GM19043 (cell line): Measurements from ENCODE around the gene EIF4G2.
"Not testable (repeated sequence)": the region's sequence is repeated elsewhere in the genome, so short reads cannot be mapped to it uniquely, and the experiment has no call there.

Experiments
- ATAC-seq: cut with Tn5 transposase; IDR thresholded peaks from one replicate; pipeline ENCODE4 v1.9.1; 2021; ENCODE audit warnings: low read depth; ENCODE audit not compliant: unreplicated experiment

The EIF4G2 gene

GRCh38 chr11:10808553-10809372 is at the start of gene EIF4G2:
Gene EIF4G2 (minus strand): TSS chr11:10808926.
- peak; percentile 86 for ATAC-seq

- ATAC-seq: peak; percentile 93
These were observed 49.1 kb upstream of the EIF4G2 start, which contains the start of gene ZBED5 for GRCh38 chr11:10857709-10858438. Gene ZBED5 (minus strand): TSS chr11:10858053. CDS start chr11:10854945, 3,108 bp downstream.

DNA sequence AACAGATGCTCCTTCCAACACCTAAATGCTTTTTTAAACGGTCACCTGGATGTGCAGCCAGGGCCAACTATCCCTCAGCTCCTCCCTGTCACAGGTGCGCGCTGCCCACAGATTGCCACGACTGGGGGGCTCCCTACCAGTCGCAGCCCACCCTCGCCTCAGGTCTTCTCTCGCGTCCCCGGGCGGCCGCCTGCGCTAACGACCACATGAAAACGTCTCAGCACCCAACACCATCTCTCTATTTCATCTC is 48.7 kb upstream of the EIF4G2 start:
- ATAC-seq: peak; percentile 6

DNA sequence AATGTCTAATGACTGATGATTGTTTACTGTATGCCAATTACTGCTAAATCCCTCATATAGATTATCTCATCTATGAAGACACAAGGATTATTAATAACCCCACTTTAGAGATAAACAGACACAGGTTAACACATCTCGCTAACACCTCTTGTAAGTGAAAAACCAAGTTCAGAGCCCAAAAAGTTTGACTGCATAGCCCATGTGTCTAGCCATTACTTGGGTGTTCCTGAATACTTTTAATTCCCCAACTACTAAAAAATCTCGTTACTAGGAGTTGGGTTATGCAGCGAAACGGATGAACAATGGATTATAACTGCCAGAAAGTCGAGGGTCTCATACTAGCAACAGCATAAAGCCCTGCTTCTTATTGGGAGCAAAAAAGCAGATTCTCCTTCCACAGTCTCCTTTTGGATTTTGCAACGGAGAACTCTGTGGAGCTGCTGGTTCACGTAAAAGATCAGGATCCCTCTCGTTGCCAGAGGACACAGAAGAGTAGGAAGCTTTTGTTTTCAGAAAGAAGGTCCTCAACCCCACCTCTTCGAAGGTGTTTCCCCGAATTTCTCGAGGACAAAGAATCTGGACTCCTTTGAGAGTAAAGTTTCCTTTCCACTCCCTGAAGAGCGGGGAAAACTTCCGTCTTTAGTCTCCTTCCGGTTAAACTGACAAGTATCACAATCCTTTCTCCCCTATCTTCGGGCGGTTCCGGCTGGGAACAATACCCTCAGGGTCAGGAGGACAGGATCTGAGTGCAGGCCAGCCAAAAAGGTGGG is 48.1 kb upstream of the EIF4G2 start:
- no peak for ATAC-seq

DNA sequence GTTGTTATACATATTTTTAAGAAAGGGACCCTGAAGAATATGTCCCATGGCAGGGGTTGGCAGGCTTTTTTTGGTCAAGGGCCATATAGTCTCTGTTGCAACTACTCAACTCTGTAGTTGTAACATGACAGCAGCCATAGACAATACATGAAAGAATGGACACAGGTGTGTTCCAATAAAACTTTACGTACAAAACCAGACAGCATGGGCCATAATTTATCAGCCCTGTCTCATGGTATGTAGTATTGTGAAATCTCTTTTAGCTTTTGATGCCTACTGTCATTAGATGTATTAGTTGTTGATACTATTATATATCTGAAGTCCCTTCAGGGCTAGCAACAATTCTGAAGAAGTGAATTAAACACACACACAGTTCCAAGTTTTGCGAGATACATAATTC is 46.6 kb upstream of the EIF4G2 start:
- ATAC-seq: no peak

- ATAC-seq: no peak
These were observed 39.5 kb upstream of the EIF4G2 start for GRCh38 chr11:10847960-10848860.

DNA sequence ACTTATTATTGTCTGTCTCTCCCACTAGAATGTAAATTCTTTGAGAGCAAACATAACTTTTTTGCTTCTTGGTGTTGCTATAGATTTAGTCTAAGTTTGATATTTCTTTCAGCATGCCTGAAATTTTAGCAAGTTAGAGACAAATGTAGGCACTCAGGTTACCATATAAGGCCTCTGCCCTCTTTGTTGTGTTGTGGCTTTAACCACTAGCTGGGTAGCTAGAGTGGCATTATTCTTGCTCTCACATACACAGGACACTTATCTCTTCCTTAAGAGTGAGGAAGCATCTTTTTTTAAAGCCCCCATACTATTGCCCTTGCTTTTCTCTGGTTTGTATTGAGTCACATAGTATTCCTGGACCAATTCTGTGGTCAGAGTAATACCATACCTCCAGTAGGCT is 37.9 kb upstream of the EIF4G2 start:
- ATAC-seq: no peak

GRCh38 chr11:10845589-10845988 is 36.9 kb upstream of the EIF4G2 start:
- ATAC-seq: no peak

GRCh38 chr11:10844796-10845195 is 36.1 kb upstream of the EIF4G2 start:
- ATAC-seq: no peak

DNA sequence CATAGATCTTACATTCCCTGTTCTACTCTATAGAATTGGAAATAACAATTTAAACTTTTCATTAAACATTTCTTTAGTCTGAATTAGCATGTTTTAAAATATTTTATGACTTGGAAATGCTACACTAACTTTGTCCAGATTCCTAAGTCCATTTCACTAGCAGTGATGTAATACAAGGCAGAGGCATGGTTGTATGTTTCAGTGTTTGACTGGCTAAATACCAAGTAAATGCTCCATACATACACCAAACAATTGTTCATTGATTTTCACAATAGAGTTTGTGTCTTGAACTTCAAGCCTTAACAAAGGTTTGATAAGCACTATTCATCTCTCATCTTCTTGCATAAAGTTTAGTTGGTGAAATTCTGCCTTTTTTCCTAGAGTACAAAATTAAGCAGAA is 35.6 kb upstream of the EIF4G2 start:
- ATAC-seq: no peak

GRCh38 chr11:10838881-10839280 is 30.2 kb upstream of the EIF4G2 start:
- no peak for ATAC-seq

DNA sequence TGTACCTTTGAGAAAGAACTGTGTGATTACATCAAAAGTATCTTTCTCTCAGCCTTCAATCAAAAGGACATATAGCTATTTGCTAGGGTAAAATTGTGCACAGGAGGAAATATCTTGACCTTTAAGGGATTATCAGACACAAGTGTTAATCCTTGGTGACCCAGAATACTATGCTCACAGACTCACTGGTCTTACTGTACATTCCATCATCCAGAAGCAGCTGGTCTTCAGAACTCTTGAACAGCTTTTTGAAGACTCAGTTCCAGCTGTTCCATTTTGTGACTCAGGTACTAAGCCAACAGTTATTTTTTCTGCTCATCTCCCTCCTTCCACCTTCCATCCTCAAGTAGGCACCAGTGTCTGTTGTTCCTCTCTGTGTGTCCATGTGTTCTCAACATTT is 29.4 kb upstream of the EIF4G2 start:
- ATAC-seq: no peak

DNA sequence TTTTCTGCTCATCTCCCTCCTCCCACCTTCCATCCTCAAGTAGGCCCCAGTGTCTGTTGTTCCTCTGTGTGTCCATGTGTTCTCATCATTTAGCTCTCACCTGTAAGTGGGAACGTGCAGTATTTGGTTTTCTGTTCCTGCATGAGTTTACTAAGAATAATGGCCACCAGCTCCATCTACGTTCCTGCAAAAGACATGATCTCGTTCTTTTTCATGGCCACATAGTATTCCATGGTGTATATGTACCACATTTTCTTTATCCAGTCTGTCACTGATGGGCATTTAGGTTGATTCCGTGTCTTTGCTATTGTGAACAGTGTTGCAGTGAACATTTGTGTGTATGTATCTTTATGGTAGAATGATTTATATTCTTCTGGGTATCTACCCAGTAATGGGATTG is 28.2 kb upstream of the EIF4G2 start:
- not testable (repeated sequence) for ATAC-seq

DNA sequence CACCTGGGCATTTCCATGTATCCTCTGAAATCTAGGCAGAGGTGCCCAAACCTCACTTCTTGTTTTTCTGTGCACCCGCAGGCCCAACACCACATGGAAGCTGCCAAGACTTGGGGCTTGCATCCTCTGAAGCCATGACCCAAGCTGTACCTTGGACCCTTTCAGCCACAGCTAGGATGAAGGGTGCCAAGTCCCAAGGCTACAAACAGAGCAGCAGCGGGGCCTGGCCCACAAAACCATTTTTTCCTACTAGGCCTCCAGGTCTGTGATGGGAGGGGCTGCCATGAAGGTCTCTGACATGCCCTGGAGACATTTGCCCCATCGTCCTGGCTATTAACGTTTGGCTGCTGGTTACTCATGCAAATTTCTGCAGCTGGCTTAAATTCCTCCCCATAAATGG is 20.4 kb upstream of the EIF4G2 start:
- no peak for ATAC-seq

DNA sequence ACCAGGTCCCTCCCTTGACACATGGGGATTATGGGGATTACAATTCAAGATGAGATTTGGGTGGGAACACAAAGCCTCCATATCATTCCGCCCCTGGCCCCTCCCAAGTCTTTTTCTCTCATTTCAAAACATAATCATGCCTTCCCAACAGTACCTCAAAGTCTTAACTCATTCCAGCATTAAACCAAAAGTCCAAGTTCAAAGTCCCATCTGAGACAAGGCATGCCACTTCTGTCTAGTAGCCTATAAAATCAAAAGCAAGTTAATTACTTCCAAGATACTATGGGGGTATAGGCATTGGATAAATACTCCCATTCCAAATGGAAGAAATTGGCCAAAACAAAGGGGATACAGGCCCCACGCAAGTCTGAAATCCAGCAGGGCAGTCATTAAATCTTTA is 19.7 kb upstream of the EIF4G2 start:
- ATAC-seq: no peak

GRCh38 chr11:10824888-10825287 is 16.2 kb upstream of the EIF4G2 start:
- ATAC-seq: peak; percentile 78

DNA sequence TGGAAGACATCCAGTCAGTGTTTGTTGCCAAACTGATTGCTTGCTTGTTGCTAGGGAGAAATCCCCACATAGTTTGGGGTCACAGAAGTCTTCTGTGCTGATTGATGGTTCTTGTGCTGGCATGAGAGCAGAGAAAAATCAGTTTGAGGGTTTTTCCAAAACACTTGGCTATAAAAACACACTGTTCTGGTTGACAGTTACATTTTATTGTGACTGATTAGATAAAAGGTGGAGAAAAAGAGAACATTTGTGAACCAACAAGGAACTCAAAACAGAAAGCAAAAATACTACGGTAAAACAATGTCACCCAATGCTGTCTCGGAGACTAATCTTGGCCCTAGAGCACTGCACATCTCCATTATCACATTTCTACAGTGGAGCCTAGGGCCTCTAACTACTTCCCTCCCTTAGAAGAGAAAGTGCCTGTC is 14.4 kb upstream of the EIF4G2 start:
- ATAC-seq: no peak

GRCh38 chr11:10822491-10822890 is 13.8 kb upstream of the EIF4G2 start:
- ATAC-seq: not testable (repeated sequence)

DNA sequence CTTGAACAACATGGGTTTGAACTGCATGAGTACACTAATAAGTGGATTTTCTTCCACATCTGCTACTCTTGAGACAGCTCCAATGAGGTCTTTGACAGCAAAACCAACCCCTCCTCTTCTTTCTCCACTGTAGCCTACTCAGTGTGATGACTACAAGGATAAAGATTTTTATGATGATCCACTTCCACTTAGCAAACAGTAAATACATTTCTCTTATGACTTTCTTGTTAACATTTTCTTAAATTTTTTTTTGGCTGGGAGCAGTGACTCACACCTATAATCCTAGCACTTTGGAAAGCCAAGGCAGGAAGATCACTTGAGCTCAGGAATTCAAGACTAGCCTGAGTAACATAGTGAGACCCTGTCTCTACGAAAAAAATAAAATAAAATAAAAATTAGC is 9.9 kb upstream of the EIF4G2 start:
- no peak for ATAC-seq

- no peak for ATAC-seq
These were observed 5.2 kb upstream of the EIF4G2 start for GRCh38 chr11:10813945-10814344.
